HEK293T (cell line): Measurements from ENCODE around the gene GATAD2B.

Experiments
- ELF4 ChIP-seq: fragments of 450-650 bp; IDR thresholded peaks from 2 replicates; pipeline ENCODE4 v1.6.1; 2017; ENCODE audit warnings: antibody characterized with exemption
- FOXK2 ChIP-seq: fragments of 450-650 bp; IDR thresholded peaks from 2 replicates; pipeline ENCODE4 v1.6.1; 2016; ENCODE audit warnings: mild to moderate bottlenecking
- FOXM1 ChIP-seq: fragments of 450-650 bp; IDR thresholded peaks from 2 replicates; pipeline ENCODE4 v1.6.1; 2017; ENCODE audit warnings: mild to moderate bottlenecking, borderline replicate concordance
- L3MBTL2 ChIP-seq: fragments of 450-650 bp; conservative IDR thresholded peaks from 2 replicates; pipeline ENCODE4 v1.6.1; 2016; ENCODE audit warnings: mild to moderate bottlenecking
- TARDBP ChIP-seq: fragments of 450-650 bp; IDR thresholded peaks from 2 replicates; pipeline ENCODE4 v1.6.1; 2016

DNA sequence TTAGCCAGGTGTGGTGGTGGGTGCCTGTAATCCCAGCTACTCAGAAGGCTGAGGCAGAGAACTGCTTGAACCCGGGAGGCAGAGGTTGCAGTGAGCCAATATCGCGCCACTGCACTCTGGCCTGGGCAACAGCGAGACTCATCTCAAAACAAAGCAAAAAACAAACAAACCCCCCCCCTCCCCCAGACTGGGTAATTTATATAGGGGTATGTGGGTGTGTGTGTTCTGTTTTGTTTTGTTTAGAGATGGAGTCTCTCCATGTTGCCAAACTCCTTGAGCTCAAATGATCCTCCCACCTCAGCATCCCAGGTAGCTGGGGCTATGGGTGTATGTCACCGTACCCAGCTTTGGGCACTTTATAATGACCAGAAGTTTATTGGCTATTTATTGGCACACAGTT lies 74.0 kb downstream of the GATAD2B start:
- TF ChIP-seq FOXM1: no peak
- no peak for TF ChIP-seq TARDBP
- no peak for TF ChIP-seq L3MBTL2
- TF ChIP-seq FOXK2: no peak
- TF ChIP-seq ELF4: no peak
